ENCODE measurements around the gene NACC2.

The NACC2 gene

DNA sequence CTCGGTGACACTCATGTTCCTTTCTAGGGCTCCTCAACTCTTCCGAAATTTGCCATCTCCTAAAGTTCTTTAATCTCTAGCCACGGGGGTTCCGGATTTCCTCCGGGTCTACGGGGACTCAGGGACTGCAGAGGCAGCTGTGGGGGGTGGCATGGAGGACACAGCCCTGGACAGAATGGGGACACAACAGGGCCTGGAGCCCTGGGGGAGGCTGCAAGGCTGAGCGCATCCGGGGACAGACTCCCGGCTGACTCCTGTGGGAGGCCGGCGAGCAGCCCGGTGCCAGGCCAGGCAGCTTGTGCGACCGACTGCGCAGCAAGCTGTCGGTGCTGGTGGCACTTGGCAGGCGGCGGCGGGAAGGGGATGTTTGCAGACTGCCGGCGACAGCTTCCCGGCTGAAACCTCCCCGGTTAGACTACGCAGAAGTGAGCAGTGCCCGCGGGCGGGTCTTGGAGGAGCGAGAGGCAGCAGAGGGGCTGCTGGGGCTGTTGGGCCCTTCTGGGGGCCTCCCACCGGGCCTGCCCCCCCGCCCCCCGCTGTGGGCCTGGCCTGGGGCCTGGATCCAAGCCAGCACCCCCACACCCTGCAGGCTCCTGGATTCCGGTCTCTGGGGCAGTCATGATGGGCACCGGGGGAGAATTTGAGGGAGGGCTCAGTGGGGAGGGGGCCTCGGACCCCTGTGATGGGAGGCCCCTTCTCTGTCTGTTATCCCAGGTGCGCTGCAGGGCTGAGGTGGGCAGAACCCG lies 105.2 kb downstream of the NACC2 start:
- peak; percentile 13 for DNase-seq

DNA sequence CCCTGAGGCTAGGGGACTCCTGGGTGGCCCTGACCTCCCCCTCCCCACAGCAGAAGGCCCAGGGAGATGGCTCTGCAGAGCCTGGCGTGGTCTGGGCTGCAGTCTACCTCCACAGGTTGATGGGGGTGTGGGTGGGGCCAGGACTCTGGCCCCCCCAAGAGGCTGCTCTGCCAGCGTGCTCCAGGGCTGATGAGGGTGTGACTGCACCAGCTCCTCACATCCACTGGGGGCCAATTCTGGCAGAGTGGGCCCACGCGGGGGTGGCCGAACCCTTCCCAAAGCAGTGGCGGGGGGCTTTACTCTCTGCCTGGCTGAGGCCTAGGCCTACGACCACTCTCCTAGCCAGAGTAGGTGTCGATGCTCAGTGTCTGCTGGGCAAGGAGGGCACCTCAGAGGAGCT lies 105.9 kb downstream of the NACC2 start:
- no peak for DNase-seq

DNA sequence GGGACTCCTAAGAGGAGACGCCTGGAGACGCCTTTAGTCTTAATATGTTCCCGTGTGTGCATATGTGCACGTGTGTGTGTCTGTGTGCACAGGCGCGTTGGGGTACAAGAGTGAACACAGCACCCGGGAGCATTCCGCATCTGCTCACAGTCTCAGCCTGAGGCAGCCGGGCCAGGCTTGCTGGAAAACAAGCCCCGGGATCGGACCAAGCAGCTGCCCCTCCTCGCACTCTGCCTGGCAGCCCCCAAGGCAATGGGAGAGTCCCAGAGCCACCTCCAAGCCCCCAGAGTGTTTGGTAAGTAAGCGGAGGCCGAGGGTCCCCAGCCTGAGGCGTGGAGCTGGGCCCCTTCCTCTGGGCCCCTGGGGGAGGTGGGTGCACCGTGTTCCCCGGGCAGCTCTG lies 106.6 kb downstream of the NACC2 start:
- no peak for DNase-seq

DNA sequence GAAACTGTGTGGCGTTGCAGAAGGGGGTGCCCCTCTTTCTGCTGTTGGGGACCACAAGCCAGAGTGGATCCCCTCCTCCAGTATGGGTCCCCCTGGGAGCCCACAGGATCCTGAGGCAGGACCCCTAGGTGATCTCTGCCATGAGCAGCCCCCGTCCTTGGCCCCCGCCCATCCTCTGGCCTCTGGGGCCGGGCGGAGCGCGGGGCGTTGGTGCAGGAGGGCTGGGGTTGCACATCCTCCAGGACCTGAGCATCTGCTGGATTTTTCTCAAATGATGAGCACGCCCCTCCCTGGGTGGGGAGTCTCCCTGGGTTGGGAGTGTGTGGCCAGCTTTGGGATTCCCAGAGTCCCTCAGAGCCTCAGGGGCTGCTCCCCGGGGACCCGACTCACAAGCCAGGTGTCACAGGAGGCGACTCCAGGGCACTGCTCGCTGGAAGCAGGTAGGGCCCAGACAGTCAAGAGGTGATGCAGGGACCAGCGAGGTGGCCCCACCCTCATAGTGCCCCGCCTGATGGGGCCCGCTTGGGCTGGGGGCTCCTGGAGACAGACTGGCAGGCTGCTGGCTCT lies 107.2 kb downstream of the NACC2 start:
- DNase-seq: no peak

DNA sequence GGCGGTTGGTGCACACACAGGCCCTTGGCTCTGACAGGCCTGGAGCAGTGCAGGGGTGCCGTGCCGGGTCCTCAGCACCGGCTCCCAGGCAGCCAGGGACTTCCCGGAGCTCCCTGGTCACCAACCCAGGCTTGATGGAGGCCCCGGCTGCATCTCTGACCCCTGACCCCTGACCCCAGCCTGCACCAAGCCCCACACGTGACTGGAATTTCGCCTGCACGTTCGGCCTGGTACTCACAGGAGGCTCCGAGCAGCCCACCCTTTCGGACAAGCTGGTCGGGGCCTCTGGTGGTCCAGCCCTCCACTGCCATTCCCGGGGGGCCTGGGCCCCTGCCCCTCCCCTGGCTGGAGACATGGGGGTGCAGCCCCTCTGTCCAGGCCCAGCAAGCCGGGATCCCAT lies 108.5 kb downstream of the NACC2 start:
- DNase-seq: no peak

DNA sequence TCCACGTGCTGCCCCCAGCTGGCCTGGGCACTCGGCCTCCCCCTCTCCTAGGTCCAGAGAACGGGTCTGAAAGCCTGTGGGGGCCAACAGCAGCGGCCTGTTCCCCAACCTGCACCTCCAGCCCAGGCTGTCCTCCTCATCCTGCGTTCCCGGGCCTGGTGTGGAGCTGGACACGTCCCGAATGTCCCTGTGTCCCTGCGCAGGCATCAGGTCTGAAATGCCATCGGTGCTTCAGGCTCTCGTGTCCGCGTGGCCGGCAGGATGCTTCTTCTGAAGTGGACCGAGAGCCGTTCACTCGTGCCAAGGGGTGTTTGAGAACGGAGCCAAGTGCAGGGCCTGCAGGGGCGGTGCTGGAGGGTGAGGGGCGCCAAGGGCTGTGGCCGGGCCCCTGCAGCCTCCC lies 109.2 kb downstream of the NACC2 start:
- no peak for DNase-seq

DNA sequence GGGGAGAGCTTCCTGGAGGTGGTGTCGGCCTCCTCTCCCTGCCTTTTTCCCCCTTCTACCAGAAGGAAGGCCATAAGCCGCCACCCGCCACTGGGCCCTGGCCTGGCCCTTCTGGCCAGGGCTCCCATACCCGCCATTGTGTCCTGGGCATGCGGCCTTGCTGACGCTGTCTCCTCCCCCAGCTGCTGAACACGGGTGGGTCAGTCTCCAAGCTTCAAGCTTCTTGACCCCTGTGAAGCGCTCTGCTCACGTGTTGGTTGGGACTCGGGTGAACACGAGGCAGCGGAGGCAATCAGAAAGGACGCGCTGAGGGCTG lies 109.7 kb downstream of the NACC2 start:
- DNase-seq: no peak

DNA sequence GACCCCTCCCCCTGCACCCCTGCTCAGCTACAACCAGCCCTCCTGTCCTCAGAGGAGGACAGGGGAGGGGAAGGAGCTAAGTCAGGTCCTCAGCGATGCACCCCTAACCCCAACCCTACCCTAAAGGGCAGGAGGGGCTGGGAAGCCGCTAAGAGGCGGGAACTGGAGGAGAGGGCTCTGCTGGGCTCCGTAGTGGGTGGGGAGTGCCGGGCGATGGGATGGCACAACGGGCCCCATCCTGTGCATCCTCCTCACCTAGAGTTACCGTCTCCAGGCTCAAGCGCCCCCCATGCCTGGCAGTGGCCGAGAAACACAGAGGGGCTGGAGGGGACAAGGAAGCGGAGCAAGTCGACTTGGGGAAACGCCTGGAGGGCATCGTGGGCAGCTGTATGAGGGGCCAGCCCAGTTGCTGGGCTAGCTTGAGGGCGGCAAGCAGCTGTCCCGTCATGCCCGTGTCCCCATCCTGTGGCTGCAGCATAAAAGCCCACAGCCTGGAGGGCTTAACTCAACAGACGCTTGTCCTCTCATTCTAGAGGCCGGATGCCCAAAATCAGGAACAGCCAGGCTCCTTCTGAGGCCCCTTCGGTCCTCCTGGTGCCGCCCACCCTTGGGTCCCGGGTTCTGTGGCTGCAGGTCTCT lies 110.9 kb downstream of the NACC2 start:
- no peak for DNase-seq

DNA sequence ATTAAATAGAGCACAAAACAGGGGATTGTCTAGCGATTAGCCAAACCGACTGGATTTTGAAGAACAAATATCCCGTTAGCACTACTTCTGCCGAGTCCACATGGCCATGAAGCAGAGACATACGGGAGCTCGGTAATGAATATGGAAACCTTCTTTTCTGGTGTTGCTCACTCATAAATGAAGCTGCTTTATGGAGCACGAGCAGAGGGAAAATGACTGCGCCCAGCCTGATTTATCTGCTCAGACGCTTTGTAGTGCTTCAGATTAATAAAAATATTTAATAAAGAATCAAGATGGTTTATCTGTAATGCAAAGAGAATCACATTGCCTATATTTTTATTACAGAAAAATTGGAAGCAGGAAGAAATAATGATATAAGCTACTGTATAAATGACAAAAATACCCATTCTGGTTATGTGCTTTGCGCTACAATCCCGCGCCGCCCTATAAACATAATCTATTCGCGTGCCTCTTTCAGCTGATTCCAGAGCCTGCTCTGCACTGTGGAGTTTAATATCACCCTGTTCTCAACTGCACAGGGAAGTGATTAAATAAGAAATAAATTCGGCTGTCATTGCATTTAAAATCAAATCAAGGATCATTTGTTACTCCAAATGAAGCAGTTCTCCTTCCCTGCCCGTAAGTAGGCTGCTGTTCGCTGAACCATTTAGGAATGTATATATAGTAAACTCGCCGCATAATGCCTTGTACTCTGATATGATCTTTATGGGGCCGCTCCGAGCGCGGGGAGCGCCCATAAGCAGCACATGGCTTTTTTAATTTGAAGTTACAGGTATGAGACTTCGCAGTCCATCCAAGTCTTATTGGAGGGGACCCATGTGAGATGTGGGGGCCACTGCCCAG lies 111.6 kb downstream of the NACC2 start:
- no peak for DNase-seq

DNA sequence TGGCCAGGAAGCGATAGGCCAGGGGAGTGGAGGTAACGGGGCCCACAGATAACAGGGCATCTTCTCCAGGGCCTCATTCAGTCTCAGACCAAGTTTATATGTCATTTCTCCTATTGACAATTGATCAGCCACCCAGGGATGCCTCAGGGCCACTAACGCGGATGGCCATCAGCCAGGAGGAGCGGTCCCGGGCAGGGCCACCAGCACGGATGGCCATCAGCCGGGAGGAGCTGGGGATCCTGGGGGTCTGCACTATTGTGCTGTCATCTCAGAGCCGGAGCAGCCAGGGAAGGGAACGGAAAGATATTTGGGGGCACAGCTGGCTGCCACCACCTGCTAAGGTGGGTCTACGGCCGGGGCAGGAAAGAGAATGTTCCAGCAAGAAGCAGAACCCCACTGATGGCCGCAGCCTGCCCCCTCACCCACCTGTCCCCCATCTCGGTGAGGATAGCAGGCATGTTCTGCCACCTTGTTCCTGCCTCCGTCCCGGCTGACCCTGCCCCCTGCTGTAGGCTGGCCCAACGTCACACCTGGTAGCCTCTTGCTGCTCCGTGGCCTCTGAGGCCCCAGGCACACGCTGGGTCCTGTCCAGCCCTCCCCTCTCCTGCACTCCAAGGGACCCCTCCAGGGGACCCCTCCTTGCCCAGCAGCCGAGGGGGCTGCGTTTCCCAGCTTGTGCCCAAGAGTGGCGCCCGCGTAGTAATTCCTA lies 112.4 kb downstream of the NACC2 start:
- DNase-seq: no peak

DNA sequence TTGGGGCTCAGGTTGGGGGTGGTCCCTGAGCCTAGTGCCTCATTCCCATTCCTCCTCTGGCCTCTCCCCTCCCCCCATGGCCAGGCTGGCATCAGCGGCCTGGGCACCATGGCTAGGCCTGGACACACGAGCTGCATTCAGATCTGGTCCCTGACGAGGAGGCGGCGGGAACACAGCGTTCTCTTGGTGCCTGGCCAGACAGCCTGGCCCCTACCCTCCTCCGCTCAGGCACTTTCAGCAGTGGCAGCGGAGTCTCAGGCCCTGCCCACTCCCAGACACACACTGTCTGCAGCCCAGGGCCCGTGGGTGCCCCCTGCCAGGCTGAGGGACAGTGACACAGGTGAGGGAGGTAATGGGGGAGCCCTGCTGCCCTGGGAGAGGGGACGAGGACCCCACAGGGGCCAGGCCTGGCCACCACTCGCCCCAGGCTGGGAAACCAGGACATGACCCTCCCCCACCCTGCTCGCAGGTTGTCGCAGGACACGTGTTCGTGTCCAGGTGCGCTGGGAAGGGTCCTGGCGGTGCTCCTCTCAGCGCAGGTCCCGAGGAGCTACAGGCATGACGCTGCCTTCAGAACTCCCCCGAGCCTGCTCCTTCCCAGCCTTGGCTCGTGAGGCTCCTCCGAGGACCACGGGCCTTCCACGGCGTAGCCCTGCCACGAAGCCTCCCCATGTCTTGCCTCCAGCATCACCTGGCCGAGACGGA lies 114.0 kb downstream of the NACC2 start:
- DNase-seq: no peak

DNA sequence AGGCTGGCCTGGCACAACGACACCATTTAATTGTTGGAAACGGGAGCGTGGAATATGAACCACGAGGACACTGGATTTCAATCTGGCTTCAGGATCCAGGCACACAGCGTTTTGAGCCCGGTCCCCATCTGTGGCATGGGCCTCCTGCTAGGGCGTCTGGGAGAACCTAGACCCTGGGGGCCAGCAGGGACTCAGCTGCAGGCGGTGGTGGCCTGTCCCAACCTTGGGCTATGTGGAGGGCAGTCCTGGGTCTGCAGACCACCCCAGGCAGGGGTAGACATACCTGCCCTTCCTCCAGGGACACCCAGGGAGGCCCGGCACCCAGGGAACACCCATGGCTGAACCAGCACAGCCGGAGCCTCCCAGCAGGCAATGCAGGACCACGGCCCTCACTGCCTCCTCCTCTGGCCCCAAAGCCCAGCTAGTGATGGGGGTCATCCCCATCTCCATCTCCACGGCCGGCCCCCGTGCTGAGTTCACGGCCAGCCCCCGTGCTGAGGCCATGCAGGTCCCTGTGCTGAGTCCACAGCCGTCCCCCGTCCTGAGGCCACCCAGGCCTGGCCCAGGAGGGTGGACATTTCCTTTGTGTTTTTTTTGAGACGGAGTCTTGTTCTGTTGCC lies 115.4 kb downstream of the NACC2 start:
- DNase-seq: no peak

DNA sequence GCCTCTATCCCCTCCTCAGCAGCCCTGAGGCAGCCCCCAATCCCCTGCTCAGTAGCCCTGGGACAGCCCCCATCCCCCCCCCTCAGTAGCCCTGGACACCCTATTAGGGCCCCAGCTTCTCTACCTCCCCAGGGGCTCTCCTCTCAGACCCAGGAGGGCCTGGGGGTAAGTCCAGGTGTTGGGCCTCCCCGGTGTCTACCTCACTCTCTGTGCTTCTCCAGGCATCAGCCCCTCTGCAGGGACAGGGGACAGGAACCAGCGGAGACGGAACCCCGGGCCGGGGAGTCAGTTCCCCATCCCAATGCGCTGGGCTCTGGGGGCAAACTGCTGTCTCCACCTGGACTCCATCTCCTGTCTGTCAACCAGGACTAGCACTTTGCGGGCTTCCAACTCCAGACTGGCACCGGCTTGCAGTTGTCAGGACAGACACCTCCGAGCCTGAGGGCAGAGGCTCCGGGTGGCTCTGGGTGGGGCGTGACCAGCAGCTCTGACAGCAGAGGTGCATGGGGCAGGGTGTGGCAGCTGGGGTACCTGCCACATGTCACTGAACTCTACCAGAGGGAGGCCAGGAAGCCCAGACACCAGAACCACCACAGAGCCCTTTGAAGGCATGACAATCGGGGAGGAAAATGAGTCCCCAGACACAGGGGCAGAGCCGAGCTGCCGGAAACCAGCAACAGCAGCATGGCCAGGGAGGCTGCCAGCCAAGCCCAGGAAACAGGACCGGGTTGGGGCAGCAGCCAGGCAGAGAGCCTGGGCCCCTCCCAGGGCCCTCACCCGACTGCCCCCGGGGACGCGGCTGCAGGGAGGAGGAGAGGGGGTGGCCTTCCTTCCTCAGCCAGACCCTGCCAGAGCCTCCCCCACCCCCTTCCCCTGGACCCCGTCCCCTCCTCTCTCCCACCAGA lies 116.2 kb downstream of the NACC2 start:
- peak; percentile 64 for DNase-seq

DNA sequence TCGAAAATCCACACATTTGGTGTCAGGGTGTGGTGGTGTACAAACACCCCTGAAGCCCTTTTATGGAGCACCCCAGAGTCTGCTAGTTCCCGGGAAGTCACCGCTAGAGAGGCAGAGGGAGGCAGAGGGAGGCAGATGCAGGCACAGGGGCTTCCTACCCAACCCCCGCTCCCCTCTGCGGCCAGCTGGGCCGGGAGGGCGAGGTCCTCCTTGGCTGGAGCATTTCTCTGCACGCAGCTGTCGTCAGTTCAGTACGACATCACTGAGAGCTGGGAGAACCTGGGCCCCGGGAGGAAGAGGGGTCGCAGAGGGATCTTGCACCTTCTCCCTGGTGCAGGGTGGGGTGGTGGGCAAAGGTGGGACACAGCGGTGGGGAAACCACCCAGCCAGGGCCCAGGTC lies 118.1 kb downstream of the NACC2 start:
- no peak for DNase-seq

DNA sequence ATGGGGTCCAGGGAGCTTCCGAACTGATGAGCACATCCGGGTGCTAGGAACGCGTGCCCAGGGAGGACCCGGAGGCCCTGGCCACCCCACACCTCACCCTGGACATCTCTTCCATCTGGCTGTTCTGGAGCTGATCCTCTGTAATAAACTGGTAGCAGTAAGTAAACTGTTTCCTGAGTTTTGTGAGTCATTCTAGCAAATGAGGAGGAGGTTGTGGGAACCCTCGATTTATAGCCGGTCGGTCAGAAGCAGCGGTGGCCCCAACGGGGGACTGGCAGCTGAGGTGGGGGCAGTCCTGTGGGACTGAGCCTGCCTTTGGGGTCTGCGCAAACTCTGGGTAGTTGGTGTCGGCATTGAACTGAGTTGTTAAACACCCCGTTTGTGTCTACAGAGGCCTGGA lies 118.6 kb downstream of the NACC2 start:
- DNase-seq: no peak

DNA sequence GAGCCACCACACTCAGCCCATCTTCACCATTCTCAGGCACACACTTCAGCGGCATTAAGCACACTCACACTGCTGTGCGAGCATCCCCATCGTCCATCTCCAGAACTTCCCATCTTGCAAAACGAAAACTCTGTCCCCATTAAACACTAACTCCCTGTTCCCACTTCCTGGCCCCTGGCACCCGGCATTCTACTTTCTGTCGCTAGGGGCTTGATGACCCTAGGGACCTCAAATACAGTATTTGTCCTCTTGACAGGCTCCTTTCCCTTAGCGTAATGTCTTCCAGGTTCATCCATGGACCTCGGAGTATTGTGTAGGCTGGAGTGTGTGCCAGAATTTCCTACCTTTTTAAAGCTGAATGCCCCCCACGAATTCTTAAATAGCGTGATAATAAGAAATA lies 119.3 kb downstream of the NACC2 start:
- DNase-seq: no peak

DNA sequence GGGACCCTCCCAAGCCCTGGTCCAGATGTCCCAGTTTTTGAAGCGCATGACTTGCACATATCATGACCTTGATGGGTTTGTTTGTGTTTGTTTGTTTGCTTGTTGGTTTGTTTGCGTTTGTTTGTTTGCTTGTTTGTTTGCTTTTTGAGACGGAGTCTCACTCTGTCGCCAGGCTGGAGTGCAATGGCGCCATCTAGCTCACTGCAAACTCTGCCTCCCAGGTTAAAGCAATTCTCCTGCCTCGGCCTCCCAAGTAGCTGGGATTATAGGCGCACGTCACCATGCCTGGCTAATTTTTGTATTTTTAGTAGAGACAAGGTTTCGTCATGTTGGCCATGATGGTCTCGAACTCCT lies 120.9 kb downstream of the NACC2 start:
- no peak for DNase-seq

DNA sequence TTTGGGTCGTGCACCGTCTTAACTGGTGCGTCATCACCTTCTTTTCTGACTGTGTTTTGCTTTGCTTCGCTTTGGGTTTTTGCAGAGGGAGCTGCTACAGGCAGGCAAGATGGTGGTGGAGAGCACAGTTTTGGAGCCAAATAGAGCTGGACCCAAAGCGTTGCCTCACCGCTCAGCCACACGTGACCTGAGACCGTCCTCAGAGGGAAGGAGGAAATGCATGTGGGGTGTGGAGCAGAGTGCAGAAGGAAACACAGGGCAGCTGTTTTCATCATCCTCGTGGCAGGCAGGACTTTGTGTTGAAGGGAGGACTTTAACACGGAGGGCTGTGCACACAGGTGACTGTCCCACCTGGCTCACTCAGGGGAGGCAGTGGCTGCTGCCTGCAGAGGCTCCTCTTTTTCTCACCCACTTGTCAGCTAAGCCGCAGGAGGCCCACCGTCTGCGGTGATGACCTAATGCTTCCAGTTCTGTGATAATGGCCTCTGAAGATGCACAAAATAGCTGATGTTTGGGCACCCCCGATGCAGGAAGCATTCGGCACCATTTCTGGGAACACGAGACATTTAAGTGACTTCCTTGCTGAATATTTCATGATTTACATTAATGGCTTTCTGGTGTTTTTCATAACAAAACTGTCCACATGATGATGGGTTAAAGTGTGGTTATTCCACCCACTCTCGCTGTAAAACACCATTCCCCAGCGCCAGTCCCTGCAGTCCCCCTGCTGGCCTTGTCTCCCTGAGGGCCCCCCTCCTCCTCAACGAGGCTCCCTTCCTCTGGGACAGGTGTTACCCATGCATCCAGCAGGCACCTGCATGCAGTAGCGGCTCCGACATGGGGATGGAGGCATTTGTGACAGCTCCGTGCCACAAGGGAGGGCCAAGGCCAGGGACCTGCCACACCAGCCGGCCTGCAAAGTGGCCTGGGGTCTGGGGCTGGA lies 121.5 kb downstream of the NACC2 start:
- DNase-seq: no peak

DNA sequence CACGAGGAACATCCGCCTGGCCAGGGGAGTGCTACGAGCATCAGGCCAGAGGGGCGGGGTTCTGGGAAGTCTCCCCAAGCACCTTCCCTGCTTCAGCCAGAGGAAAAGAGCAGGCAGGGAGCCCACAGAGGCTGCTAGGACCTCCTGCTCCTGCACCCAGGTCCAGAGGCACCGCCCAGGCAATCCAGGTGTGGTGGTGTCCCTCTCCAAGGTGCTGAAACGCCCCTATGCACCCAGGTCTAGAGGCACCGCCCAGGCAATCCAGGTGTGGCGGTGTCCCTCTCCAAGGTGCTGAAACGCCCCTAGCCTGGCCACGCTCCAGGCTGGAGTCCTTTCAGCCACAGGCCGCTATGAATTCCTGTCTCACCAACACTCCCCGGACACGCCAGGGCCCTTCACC lies 123.2 kb downstream of the NACC2 start:
- peak; percentile 16 for DNase-seq
